Activated CD8-positive, alpha-beta memory T cell treated with anti-CD3 and anti-CD28 coated beads, Interleukin-2, amount 50 U/mL, for 48 hours (primary cell): ENCODE measurements around the gene VWA5B2.

Experiments used
- DNase-seq: peaks from one replicate; pipeline ENCODE4 v3.0.0-alpha.2; 2020

Gene VWA5B2

GRCh38 chr3:184229394-184230080, at the start of gene VWA5B2:
VWA5B2 (plus strand) TSS chr3:184229585; CDS start chr3:184230529, 944 bp downstream.
- peak; percentile 83 for DNase-seq

DNA sequence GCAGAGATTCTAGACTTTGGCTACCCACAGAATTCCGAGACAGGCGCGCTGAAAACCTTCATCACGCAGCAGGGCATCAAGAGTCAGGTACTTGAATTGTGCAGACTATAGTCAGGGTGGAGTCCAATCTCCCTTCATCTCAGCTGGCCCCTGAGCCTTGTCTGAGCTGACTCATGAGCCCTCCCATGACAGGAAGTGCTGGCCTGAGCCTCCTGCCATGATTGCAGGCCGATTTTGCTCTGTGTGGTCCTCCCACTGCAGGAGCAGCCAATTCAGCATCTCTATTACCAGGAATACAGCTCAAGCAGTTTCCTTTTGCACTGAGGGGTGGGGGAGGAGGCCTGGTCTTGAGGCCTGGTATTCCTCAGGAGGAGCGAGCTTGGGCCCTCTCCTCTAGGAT, 49.2 kb upstream of the VWA5B2 start:
- no peak for DNase-seq

- no peak for DNase-seq
Observed at GRCh38 chr3:184181596-184181995, 47.8 kb upstream of the VWA5B2 start.

GRCh38 chr3:184183679-184184078, 45.7 kb upstream of the VWA5B2 start:
- no peak for DNase-seq

DNA sequence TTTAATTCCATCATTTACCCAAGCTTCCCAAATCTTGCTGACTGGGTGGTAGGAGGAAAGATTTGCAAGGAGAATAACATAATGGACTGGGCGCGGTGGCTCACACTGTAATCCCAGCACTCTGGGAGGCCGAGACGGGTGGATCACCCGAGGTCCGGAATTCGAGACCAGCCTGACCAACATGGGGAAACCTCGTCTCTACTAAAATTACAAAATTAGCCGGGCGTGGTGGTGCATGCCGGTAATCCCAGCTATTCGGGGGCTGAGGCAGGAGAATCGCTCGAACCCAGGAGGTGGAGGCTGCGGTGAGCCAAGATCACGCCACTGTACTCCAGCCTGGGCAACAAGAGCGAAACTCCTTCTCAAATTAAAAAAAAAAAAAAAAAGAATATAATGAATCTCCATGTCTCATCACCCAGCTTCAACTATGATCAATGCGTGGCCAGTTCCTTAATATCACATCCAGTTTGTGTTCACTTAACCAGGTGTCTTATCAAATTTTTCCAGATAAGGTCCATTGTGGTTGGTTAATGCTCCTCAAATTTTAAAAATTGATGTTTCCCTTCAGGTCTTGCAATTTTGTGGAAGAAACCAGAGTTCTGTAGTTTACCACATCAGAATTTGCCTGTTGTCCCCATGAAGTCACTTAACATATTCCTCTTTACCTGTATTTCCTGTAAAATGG, 44.7 kb upstream of the VWA5B2 start:
- DNase-seq = no peak

GRCh38 chr3:184185461-184186183, 43.8 kb upstream of the VWA5B2 start:
- peak; percentile 99 for DNase-seq

DNA sequence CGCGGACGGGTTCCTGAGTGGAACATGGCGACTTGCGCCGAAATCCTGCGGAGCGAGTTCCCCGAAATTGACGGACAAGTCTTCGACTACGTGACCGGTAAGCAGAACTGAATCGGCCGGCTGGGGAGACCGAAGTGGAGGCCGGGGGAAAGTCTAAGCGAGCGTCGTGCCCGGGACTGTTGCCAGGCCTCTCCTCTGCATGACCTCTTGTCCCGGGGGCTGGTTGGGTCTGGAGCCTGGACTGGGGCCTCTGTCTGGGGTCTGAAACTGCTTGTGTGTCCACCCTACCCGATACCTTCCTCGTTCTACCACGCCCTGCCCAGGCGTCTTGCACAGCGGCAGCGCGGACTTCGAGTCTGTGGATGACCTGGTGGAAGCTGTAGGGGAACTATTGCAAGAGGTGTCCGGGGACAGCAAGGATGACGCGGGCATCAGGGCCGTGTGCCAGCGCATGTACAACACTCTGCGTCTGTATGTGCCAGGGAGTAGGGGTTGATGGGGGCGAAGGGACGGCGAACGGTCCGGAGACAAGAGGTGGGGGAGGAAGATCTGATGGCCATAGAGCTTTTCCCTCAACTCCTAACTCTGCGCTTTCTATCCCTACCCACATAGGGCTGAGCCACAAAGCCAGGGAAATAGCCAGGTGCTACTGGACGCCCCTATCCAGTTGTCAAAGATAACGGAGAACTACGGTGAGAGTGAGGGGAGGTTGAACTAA, 43.0 kb upstream of the VWA5B2 start, which contains the start of gene ABCF3:
TSS of gene ABCF3 (plus strand) at position 16 of the 718 bp plus-strand sequence. CDS start at position 25, 9 bp downstream.
- no peak for DNase-seq

DNA sequence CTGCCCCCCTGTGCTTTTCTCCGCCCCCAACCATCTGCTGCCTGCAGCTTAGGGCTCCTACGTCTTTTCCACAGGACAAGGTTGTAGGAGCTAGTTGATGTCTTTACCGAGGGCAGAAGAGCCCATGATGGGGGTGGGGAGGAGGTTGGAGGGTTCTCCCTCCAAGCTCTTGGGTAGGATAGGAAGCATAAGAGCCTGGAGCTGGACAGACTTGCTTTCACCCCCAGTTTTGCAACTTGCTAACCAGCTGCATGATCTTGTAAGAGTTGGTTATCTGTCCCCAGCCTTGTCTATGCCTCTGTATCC, 42.5 kb upstream of the VWA5B2 start:
- DNase-seq = no peak

DNA sequence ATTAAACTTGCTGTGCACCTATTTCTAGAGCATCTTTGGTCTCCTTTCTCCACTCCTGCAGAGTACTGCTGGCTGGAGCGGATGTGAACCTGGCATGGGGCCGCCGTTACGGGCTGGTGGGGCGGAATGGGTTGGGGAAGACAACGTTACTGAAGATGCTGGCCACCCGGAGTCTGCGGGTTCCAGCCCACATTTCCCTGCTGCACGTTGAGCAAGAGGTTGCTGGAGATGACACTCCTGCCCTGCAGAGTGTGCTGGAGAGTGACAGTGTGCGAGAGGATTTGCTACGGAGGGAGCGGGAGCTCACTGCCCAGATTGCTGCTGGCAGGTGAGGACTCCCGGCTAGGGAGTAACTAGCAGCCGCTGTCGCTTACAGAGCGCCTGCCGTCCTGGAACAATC, 41.3 kb upstream of the VWA5B2 start:
- DNase-seq = no peak

- DNase-seq = no peak
Observed at GRCh38 chr3:184189421-184189820, 40.0 kb upstream of the VWA5B2 start.

DNA sequence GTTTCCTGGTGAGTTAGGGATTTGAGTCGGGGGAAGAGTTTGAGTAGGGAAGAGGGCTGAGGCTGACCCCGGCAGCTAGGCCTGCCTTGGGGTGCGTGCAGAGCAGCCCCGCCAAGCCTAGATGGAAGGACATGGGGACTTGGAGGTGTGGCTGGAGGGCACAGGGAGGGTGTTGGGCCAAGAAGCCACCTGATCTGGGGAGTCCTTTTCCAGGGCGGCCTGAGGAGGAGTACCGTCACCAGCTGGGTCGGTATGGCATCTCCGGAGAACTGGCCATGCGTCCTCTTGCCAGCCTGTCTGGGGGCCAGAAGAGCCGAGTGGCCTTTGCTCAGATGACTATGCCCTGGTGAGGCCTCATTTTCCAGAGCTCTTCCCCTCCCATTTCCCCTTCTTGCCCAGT, 36.5 kb upstream of the VWA5B2 start:
- DNase-seq = no peak

- DNase-seq = no peak
Observed at GRCh38 chr3:184193991-184194539, 35.3 kb upstream of the VWA5B2 start.

- no peak for DNase-seq
Observed at GRCh38 chr3:184196536-184196935, 32.8 kb upstream of the VWA5B2 start.

DNA sequence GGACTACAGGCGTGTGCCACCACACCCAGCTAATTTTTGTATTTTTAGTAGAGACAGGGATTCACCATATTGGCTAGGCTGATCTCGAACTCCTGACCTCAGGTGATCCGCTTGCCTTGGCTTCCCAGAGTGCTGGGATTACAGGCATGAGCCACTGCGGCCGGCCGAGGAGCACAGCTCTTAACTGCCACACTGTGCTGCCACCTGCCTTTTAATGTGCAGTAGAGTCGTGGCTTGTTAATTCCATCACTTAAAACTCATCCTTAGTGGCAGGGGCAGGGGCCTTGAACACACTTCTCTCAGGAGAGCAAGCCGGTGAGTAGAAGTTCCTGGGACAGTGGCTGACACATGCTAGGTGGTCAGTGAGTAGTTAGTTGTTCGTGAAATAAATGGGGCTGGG, 30.9 kb upstream of the VWA5B2 start:
- no peak for DNase-seq

- no peak for DNase-seq
Observed at GRCh38 chr3:184200825-184201224, 28.6 kb upstream of the VWA5B2 start.

DNA sequence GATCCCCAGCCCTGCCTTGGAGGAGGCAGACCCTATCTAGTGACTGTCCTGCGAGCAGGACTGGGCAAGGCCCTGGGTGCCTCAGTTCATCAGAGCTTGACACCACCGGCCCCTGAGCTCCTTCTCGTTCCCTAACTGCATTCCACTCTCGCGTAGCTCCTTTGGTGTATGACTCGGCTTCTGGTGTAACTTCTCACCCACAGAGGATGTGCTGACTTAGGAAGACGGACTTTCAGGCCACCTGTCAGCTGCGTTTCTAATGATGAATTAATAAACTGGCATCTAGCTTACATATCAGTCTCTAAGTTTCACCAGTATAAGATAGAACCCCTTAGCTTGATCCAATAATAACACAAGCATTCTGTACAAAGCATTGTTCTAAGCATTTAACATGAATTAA, 25.9 kb upstream of the VWA5B2 start:
- no peak for DNase-seq

DNA sequence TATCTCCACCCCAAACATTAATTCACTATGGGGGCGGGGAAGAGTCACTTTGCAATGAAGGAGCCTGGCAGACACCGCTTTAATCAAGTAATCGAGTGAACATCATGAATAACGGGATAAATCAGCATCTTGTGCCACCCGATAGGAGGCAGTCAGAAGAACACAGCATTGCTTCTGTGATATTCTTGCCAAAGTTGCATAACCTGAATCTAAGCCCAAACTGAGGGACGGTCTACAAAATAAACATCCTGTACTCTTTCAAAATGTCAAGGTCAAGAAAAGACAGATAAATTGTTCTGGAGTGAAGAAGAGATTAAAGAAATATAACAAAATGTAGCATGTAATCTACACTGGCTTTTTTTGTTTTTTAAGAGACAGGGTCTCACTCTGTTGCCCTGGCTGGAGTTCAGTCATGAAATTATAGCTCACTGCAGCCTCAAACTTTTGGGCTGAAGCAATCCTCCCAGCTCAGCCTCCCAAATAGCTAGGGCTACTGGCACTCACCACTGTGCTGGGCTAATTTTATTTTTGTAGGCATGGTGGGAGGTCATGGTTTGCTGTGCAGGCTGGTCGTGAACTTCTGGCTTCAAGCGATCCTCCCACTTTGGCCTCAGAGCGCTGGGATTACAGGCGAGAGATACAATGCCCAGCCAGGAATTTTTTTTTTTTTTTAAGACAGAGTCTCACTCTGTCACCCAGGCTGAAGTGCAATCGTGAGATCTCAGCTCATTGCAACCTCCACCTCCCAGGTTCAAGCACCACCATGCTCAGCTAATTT, 20.1 kb upstream of the VWA5B2 start:
- no peak for DNase-seq

- no peak for DNase-seq
Observed at GRCh38 chr3:184211297-184211696, 18.1 kb upstream of the VWA5B2 start.

DNA sequence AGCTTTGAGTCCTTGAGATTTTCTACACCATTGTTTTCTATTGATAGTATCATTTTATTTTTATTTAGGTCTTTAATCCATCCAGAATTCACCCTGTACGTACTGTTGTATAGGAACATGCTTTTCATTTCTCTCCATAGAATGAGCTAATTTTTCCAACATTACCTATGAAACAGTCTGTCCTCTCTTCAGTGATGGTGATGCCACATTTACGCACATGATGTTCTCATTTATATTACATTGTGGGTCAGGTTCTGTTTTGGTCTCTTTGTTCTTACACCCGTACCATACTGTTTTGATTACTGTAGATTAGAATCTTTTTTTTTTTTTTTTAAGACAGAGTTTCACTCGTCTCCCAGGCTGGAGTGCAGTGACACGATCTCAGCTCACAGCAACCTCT, 17.7 kb upstream of the VWA5B2 start:
- DNase-seq = no peak

DNA sequence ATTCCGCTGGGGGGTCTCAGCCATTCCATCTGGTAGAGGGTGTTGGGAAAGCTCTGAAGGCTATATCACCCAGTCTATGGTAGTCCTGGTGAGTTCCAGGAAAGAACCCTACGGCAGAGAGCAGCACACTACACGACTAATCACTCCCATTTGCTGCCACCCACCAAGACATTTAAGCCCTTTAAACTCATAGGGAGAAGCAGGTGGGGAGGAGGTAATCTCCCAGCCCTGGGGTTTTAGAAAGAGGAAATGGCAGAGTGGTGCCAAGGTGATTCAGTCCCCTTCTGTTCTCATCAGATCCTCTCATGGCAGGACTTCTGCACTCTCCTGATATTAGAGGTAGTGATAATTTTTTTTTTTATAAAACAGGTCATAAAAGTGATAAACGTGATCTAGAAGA, 10.6 kb upstream of the VWA5B2 start:
- DNase-seq = no peak

DNA sequence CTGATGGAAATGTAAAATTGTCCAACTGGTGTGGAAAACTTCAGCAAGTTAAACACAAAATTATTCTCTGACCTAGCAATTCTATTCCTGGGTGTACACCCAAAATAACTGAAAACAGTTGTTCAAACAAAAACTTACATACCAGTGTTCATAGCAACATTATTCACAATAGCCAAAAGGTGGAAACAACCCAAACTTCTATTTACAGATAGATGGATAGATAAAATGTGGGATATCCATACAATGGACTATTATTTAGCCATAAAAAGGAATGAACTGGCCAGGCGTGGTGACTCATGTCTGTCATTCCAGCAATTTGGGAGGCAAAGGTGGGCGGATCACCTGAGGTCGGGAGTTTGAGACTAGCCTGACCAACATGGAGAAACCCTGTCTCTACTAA, 6.9 kb upstream of the VWA5B2 start:
- DNase-seq = no peak

DNA sequence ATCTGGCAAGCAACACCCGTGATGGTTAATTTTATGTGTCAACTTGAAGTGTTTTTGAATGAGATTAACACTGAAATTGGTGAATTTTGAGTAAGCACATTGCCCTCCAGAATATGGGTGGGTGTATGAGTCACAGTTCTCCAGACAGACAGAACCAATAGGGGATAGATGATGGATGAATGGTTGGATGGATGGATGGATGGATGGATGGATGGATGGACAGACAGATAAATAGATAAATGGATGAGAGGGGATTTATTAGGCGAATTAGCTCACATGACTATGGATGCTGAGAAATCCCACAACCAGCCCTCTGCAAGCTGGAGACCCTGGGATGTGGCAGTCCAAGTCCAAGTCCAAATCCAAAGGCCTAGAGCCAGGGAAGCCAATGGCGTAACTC, 5.4 kb upstream of the VWA5B2 start:
- no peak for DNase-seq
